Stimulated activated CD4-positive, alpha-beta T cell treated with anti-CD3 and anti-CD28 coated beads, TNF-alpha, amount 100 ng/mL, for 1 hour (primary cell): Measurements from ENCODE around the gene RMDN2.

Experiments used
- DNase-seq, 3 donors: peaks; one replicate each; pipeline ENCODE4 v3.0.0-alpha.2; 2020; ENCODE audit warnings: low read depth in 3 of 3, low spot score in 1 of 3

Gene RMDN2, protein sequence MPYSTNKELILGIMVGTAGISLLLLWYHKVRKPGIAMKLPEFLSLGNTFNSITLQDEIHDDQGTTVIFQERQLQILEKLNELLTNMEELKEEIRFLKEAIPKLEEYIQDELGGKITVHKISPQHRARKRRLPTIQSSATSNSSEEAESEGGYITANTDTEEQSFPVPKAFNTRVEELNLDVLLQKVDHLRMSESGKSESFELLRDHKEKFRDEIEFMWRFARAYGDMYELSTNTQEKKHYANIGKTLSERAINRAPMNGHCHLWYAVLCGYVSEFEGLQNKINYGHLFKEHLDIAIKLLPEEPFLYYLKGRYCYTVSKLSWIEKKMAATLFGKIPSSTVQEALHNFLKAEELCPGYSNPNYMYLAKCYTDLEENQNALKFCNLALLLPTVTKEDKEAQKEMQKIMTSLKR

DNA sequence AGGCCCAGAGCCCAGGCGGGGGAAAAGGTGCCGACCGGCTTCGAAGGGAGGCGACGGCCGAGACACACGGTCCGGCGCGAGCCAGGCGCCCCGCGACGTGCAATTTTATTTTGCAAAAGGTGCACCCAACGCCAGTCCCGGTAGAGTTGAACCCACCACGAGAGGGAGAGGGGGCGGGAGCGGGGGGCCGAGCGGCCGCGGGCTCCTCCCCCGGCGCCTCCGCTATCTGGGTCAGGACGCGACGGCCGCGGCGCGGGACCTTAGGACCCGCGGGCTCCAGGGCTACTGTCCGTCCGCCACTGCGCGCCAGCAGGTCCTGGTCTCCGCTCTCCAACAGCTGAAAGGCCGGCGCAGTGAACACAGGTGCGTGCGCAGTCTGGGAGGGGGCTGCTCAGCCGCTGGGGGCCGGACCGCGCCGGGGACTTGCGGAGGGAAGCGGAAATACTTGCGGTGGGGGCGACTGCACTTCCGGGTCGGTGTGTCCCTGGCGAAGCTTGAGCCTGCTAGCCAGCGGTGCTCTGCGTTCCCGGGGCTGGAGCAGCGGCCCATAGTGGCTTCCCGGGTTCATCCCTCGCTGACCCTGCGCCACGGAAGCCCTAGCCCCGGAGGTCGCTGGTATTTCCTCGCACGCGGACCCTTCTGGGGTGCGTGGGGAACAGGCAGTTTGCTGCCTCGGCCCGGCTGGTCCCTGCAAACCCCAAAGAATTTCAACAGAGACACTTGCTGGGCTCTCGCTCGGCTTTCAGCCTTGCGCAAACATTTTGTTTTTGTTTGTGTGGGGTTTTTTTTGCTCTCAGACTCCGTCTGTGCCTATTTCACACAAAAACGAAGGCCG, at the start of gene RMDN2:
TSS of gene RMDN2 (plus strand) at position 225 of the 835 bp plus-strand sequence. CDS start 3,991 bp downstream, outside the sequence.
- peak; percentile 38 to 64 (median 55) for DNase-seq

DNA sequence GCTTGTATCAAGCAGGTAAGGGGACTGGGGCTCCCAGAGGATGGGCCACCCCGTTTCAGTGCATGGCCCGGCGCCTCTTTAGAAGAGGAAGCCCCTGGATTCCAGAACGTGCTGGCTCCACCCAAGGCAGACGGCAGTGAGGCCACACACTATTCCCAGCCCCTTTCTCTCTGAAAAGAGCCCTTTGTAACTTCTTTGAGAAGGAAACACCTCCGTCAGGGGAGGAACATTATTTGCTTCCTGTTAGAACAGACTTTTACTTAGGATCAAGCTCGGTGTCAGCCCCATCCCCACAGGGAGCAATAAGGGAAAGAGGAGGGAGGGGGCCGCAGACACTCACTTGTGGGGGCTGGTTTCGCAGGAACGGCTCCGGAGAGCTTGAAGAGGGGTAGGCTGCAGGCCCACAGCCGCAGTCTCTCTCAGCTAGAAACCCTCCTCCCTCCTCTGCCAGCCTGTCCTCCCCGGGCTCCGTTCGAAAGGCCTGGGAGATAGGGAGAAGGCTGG, 49.6 kb upstream of the RMDN2 start:
- DNase-seq: no peak

DNA sequence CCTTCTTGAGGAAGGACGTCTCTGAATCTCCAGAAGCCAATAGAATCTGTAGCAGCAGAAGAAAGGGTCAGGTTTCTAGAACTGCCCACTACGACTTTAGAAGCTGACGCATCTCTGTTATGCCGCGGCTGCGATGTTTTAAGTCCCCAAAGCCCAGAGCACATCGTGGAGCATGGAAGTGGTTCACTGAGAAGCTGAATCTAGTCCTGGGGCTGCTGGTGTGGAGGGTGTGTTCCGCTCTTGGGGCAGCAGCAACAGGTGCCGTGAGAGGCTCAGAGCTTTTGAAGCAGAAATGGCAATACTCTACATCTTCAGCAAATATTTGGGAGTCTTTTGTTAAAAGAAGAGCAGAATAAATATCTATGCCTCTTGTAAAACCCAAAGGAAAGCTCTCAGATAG, 48.9 kb upstream of the RMDN2 start:
- DNase-seq: no peak

DNA sequence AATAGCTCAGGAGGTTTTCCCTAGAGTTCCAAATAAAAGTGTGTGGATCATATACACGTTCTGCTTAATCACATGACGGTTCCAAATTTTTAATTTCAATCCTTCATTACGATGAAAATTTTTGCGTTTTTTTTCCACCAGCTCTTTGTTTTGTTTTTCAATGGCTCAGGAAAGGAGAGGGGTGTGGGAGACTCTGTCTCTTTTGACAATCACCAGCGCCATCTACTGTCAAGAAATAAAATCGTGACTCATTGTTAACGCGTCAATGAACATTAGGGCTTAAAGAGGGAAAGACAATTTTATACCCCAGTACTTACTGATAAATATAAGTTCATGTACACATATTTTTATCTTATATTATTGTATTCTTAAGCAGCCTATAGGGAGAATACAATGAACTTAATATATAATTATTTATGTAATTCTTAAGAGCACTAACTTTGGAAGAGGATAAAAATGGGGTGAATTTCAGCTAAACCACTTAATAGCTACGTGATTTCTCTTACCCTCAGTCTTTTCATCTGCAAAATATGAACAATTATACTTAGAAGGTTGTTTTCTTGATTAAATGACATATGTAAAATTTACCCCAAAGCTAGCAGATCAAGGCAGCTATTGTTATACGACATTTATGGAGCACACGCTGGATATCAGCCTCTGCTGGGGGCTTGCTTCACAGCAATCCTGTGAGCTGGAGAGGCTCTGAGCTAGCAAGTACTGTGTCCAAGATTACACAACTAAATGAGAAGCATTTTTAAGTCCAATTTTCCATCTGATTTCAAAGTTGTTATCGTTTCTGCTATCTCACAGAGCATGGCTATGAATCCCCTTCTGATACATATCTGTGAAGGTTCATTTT, 47.4 kb upstream of the RMDN2 start:
- DNase-seq: no peak

DNA sequence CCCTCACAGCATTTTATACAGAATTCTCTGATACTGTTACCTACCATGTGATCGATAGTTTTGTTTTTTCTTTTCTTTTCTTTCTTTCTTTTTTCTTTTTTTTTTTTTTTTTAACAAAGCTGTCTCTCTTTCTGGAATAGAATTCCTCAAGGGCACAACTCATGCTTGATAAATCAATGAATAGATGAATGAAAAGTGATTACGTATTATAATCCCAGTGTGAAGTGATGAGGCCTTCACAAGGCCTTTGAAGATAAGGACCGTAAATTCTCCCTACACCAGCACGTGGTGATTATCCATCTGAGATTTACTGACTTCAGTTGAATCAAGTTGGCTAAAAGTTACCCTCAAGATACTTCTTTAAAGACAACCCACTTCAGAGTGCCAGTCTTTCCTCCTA, 46.6 kb upstream of the RMDN2 start:
- no peak for DNase-seq

DNA sequence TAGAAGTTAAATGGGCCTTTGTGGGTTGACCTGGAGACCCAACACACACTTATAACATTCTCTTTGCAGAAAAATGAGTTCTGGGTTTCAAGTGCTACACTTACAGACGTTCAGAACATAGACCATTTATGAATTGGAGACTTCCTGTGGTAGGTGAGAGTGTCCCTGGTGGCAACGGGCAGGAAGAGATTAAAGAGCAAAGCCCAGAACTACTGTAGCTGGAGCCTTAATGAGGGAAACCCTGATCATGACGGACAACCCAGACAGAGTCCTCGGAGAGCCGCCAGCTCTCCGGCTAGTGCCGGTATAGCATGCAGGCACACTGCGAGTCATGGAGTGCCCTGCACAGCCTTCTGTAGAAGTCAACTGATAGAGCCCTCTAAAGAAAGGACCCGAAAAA, 44.5 kb upstream of the RMDN2 start:
- DNase-seq: no peak

DNA sequence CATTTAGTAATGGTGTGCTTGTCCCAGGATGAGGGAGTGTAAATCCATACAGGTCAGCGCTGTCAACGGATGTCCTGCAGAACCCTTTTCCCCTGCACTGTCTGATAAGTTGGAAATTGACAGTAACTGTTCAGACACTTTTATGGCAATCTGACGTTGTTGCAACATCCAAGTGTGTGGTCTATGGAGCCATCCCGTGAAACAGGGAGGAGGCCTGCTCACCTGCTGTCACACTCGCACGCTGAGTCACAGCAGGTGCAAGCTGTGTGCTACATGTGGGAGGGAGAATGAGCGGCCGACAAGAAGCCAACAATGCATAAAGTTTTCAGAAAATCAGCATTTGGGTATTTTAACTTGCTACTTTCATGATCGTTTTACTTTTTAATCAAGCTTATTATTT, 43.7 kb upstream of the RMDN2 start:
- DNase-seq: no peak

DNA sequence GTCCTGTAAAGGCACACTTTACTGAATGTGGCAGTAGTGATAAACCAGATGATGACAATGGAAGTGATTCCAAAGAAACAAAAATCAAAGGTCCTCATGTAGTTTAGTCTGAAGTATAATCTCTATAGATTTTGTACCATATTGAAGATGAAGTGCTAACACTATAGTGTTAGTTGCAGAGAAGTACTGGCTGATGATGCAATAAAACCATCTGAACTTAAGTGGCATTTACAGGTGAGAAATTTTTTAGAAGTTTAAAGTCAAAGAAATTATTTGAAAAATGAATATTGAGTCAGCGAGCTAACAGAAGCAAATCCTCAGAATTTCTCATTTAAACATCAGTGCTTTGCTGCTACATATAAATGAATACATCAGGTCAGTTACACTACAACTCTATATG, 43.1 kb upstream of the RMDN2 start:
- DNase-seq: no peak

DNA sequence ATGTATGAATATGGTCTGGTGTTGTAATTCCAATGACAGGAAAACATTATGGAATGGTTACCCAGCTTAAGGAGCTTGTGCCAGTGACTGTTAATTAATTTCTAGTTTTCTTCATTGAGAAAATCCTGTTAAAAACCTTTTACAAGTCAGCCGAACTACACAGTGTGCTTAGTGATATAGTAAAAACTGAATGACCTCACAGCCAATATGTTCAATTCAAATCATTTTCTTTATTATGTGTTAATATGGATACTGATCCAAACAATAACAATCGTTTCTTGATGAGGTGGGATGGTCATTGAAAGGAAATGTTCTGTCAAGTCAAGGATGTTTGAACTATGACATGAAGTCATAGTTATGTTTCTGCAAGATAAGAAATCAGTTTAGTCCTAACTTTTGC, 41.6 kb upstream of the RMDN2 start:
- no peak for DNase-seq

DNA sequence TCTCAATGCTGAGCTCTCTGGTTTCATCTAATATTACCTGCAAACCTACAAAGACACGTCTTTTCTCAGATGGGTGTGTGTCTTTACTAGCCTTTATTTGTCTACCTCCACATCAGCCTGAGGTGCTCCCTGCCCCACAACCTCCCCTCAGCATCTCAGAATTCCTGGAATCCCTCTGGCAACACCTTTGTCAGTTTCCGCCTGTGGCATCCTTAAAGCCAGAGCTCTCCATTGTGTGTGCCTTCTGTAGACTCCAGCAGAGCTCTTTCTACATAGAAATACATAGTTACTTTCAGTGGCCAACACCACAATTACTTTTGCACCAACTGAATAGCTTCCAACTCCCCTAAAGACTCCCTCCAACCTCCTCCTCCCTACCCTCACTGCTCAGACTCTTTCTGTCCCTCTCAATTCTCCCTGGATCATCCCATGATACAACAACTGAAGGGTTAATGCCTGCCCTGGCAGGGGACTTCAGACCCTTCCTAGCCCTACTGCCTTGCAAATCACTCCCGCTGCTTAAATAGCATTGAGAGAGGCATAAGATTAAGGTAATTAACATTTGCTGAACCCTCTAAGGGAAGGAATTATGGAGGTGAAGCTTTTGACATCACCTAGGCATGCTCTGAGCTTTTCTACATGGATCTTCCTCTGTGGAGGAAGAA, 39.6 kb upstream of the RMDN2 start:
- DNase-seq: no peak

DNA sequence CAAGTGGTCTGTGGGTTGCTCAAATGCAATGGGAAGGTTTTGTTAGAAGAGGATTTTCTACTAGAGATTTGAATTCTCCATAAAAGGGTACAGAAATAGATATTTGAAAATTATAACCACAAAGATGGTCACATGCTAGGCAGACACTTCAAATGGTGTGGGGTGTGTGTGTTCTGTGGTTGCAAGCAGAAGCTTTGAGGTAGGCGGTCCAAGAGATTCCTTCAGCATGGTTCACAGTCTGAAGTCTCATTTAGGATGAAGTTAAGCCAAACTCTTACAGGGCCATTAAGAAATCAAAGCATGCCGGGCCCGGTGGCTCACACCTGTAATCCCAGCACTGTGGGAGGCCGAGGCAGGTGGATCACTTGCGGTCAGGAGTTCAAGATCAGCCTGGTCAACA, 38.3 kb upstream of the RMDN2 start:
- DNase-seq: no peak

DNA sequence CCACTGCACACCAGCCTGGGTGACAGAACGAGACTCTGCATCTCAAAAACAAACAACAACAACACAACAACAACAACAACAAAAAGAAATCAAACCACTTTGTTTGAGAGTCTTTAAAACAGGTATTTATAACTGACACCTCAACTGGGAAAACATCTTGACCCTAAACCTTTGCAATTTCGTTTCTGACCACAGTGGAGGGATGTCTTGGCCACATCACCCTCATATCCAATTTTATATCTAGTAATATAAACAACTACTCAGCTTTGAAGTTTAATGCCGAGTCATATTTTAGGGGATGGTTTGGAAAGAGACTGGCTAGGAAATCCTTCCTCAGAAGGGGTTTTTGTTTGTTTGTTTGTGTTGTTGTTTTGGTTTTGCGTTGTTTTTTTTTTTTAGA, 37.8 kb upstream of the RMDN2 start:
- no peak for DNase-seq

DNA sequence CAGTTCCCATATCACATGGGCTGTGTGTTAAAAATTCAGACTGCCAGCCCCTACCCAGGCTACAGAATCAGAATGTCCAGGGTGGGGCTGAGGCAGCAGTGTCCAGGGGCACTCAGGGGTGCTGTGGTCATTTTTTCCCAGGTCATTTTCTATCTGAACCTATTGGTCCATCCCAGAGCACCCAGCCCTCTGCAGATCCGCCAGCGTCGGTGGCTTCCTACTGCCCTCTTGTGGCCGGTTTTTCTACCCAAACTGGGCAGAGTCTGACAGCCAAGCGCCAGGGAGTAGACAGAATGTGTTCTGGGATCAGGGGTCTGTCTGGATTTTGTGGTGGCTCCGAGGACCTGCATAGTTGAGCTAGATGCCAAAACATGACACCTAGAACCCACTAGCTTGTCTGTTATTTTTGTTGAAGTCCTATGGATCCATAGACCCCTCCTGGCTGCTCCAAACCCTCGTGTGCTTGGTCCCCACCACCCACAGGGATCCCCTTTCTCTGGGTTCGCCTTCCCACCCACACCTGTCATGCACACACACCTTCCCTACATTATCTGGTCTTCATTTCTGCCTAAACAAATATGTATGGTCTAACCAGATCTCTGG, 34.1 kb upstream of the RMDN2 start:
- DNase-seq: peak in 2 of 3 donors; percentile 41 to 50

DNA sequence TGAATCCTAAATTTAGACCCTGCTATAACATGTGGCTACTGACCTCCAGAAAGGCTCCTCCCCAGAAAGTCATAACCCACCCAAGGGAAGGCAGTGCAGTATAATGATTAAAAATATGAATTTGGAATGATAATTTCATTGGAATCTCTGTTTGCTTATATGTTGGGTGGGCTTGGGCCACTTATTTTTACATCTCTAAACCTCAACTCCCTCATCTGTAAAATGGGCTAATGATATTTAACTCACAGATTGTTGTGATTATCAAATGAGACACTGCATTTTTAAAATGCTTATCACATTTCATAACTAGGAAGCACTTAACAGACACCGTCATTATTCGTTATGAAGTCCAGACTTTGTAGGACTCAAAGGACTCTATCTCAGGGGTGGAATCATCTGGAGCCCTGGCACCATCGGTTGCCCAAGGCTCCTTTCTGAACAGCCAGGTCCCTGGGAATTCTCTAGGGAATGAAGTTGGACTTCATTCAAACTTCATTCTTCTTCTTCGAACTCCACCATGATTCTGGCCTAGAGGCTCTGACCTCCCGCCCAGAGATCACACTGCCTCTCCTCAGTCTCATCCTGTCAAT, 33.1 kb upstream of the RMDN2 start:
- DNase-seq: no peak

DNA sequence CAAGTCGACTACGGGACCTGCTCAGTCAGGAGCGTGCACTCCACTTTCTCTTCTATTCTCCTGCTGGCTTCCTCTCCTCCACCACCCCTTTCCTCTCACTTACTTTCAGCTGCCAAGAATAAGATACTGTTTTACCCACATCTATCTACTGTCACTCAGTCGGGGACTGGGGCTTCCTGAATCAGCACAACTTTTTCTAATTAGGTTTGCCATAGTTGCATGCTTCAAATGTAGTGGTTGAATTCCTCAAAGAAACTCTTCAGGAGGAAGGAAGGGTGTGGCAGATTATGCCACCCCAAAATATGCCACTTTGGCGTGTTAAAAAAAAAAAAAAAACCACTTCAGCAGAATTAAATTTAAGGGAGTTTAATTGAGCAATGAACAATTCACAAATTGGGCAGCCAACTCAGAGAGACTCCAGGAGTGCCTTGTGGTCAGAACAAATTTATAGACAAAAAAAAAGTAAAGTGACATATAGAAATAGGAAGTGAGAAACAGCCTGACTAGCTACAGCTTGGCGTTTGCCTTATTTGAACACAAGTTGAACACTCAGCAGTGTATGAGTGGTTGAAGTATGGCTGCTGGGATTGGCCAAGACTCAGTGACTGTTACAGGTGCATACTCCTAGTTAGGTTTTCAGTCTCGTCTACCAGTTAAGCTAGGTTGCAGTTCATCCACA, 32.5 kb upstream of the RMDN2 start:
- DNase-seq: no peak

DNA sequence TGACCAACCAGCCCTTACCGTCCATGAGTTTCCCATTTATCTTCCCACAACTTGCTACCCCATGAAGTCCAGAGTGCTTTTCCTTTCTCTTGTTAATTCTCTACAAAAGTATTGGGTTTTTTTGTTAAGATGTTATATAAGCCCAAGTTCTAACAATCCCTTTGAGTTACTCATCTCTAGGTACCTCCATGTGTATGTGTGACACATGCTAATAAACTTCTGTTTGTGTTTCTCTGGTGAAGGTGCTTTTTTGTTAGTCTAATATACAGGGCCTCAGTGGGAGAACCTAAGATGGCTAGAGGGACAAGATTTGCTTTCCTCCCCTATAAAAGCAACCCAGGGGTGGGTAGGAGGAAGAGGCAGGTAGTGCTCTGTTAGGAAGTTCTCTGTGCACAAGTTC, 31.8 kb upstream of the RMDN2 start:
- DNase-seq: no peak

DNA sequence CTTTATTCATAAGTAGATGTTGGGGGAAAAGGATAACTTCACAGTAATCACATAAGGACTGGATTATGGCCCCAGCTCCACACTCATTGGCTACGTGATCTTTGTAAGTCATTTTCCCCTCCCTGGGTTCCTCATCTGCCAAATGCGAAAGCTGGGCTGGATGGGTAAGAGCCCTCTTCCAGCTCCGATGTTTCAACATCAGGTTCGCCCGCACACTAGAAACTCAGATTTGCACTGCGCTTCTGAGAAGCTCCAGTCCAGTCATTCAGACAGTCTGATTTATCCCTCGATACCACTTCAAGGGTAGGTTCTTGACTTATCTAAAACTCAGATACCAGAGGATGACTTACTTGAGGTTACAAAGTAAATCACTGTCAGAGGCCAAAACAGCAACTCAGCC, 31.0 kb upstream of the RMDN2 start:
- no peak for DNase-seq

DNA sequence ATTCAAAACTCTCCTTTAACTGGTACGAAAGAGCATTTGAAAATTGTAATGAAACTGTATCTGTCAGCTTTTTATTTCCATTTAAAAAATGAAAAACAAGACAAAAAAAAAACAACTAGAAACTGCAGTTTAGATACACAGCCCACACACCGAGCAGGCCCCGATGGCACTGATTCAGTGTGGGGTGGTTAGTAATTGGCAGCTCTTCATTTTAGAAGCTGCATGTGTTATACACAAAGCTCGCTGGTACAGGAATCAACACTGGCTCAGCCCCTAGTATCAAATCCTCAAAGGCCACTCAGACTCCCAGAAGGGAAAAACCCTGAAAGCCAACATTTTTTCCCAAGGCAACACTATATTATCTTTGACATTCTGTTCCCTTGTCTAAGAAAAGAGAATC, 30.5 kb upstream of the RMDN2 start:
- DNase-seq: no peak

DNA sequence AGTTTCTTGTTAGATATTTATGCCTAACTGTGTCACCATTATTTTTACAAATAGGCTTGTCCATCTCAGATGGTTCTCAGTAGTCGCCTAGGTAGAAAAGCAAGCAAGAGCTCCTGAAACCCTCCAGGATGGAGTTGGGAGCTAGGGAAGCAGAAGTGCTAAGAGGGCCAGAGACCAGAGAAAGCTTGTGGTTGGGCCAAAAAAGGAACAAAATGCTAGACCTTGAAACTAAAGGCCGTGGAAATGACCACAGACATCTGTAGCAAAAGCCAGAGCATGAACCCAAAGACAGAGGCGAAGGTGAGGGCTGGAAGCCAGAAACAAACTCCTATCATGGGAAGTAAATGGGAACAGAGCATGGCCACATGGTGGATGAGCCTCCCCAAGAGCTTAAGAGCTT, 29.9 kb upstream of the RMDN2 start:
- DNase-seq: no peak
